ENCODE results near the gene ANKRD61. TPM values are rescaled to one million over a fixed set of nuclear protein-coding genes. Genes with fewer than 3 reads are reported as not detected.

Gene ANKRD61
- total RNA-seq, 1 experiment from 2014 or later = 0.24 TPM

- H4K8ac ChIP-seq (replicated peaks; ENCODE audit: insufficient read length, low read depth, low read length) = no peak overlapping the region
- no CpG with 5 or more reads among the region's 3 CpGs for WGBS (ENCODE audit: extremely low coverage, insufficient read length, low lambda C conversion rate)
- no peak overlapping the region for H2AFZ ChIP-seq (ENCODE audit: low read length)
- H3K23me2 ChIP-seq (ENCODE audit: insufficient read length, low read depth, low read length, poor library complexity, severe bottlenecking) = no peaks in the 10 kb centered on the region
- no peaks in the 10 kb centered on the region for H3K79me2 ChIP-seq (ENCODE audit: insufficient read depth, low read length)
- no peak overlapping the region for H3K14ac ChIP-seq (ENCODE audit: insufficient read depth, low read length)
- H3K23ac ChIP-seq (ENCODE audit: insufficient read length, low read depth, low read length) = no peak overlapping the region
- no peak overlapping the region for H3K18ac ChIP-seq (ENCODE audit: insufficient read length, low read depth, low read length)
- H3K79me1 ChIP-seq (ENCODE audit: insufficient read depth, low read depth, low read length, poor library complexity, severe bottlenecking) = no peaks in the 10 kb centered on the region
- Mint-ChIP-seq H3K27ac (no peak overlapping the region), H3K4me1 (peaks cover 2 to 4% of the 10 kb centered on the region in 2 experiments; a peak in 1 of 4 replicates), H3K36me3 (ENCODE audit: insufficient read depth in 1 of 3, low read depth in 3 of 3) (peaks cover 71 to 99% (median 98%) of the 10 kb centered on the region in 3 experiments), H3K27me3 (ENCODE audit: low read depth) (no peaks in the 10 kb centered on the region), H3K4me3 (no peak overlapping the region), H3K9me3 (no peaks in the 10 kb centered on the region)
- H3K4me1 ChIP-seq (ENCODE audit: insufficient read depth, low read length) = no peaks in the 10 kb centered on the region
- no peak overlapping the region for H3K56ac ChIP-seq (ENCODE audit: insufficient read length, low read depth, low read length)
- no peak overlapping the region for H3K9ac ChIP-seq (ENCODE audit: extremely low read depth, insufficient read length, low read length)
- no peaks in the 10 kb centered on the region for H3K27me3 ChIP-seq (ENCODE audit: insufficient read depth, low read length)
- no peak overlapping the region for H2BK120ac ChIP-seq (ENCODE audit: low read depth, low read length, poor library complexity, severe bottlenecking)
- no peak for DNase-seq
- H3K4ac ChIP-seq (ENCODE audit: low read depth, low read length) = no peak overlapping the region
- H4K20me1 ChIP-seq (ENCODE audit: control insufficient read depth, insufficient read depth, insufficient read length) = no peaks in the 10 kb centered on the region
- no peak overlapping the region for H2BK15ac ChIP-seq (ENCODE audit: low read depth, low read length)
- no peak overlapping the region for H2BK20ac ChIP-seq (ENCODE audit: low read depth, low read length, poor library complexity, severe bottlenecking)
- no peak overlapping the region for H2AK5ac ChIP-seq (ENCODE audit: insufficient read length, low read length)
- no peak overlapping the region for H4K91ac ChIP-seq (ENCODE audit: insufficient read length, low read depth, low read length)
- no peak overlapping the region for H3T11ph ChIP-seq (ENCODE audit: low read length)
- no peaks in the 10 kb centered on the region for H3K9me3 ChIP-seq (ENCODE audit: control insufficient read depth, low read depth, low read length)
- no peak overlapping the region for H2BK12ac ChIP-seq (ENCODE audit: insufficient read length, low read depth, low read length)
- no peak overlapping the region for H4K5ac ChIP-seq (ENCODE audit: insufficient read length, low read depth, low read length)
- H3K4me2 ChIP-seq (ENCODE audit: insufficient read depth, insufficient read length, low read length) = no peak overlapping the region
- H2BK5ac ChIP-seq (ENCODE audit: insufficient read length, low read length) = no peak overlapping the region
- H3K27ac ChIP-seq (ENCODE audit: insufficient read length, low read depth, low read length) = no peak overlapping the region
- TF ChIP-seq CTCF (conservative IDR thresholded peaks at IDR 0.05) = no peak
Measured at GRCh38 chr7:6022707-6023106, 8.5 kb upstream of the ANKRD61 start.

All from H9 (cell line).